Measurements from ENCODE around the gene MAN1C1. TPM values are rescaled to one million over a fixed set of nuclear protein-coding genes. Genes with fewer than 3 reads are reported as not detected.
A peak's percentile ranks its signal among the peaks of the same experiment; 100 is the strongest.

The MAN1C1 gene
- total RNA-seq, 2 experiments from 2014 or later: 4.6 to 4.8 TPM

DNA sequence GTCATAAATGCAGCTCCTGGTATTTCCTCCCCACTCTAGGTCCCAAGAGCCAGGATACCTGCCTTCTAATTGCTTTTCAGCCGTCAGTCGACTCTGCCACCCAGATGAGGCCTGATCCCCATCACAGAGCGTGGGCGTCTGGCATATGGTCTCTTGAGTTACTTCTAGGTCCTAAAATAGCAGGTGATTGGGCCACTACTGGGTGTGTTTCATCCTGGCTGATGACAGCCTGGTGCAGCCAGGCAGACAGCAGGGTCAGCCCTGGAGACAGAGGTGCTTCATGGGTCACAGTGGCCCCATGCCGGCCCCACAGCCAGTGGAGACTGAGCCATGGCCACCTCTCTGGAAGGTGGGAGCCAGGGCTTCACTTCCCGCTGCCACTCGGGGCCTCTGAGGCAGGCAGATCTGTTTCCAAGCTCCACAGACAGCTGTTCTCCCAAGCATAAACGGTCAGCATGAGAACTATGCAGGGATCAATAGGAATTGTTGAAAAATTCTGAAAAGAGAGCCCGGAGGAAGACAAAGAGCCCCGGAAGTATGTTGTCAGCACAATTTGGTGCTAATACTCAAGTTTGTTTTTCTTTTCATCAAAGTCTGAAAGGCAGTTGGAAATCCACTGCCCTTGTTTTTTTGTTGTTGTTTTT, 83.0 kb downstream of the MAN1C1 start:
- intact Hi-C loops (cut with micrococcal nuclease): loop anchor here (5.0 kb wide), 3 partner anchors 73 to 98 kb away; partner anchors contain the start of gene MAN1C1
- no peaks in the 10 kb centered on the region for H3K9me3 Mint-ChIP-seq
- H3K27me3 Mint-ChIP-seq: no peaks in the 10 kb centered on the region
- CTCF ChIA-PET: interaction anchor here (1.1 kb wide), 1 partner anchor 91 kb away, joined by 3 read pairs; no protein-coding TSS in a partner anchor
- peaks cover 46% of the 10 kb centered on the region for H3K4me1 Mint-ChIP-seq (ENCODE audit: low read depth)
- POLR2A ChIA-PET: no interaction called here
- DNase-seq: no peak
- H3K4me3 Mint-ChIP-seq: no peak overlapping the region
- H3K36me3 Mint-ChIP-seq: peaks cover 2% of the 10 kb centered on the region
- no peak overlapping the region for H3K27ac Mint-ChIP-seq

- intact Hi-C loops (cut with micrococcal nuclease): no loop called here
- Mint-ChIP-seq H3K27ac (no peak overlapping the region), H3K4me1 (ENCODE audit: low read depth) (peaks cover 47% of the 10 kb centered on the region), H3K9me3 (no peaks in the 10 kb centered on the region), H3K4me3 (no peak overlapping the region), H3K27me3 (no peaks in the 10 kb centered on the region), H3K36me3 (peaks cover 2% of the 10 kb centered on the region)
- ChIA-PET CTCF (no interaction called here), POLR2A (no interaction called here)
- no peak for DNase-seq
Observed at GRCh38 chr1:25700144-25700523, 83.5 kb downstream of the MAN1C1 start.

DNA sequence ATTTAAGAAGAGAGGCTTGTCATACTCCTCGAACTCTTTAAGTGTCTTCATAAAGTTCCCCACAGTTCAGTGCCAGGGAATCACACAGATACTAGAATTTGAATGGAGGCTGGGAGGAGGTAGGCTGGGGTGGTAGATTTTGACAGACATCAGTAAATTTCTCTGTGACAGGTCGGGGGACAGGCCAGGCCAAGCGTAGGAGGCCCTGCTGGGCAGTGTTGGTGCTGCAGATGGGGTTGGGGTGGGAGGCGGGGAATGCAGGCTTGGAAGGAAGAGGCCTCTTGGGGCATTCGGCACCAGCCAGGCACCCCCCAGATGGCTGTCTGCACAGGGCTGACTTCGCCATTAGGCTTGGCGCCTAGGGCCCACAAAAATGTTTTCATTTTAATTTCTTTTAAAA, 84.0 kb downstream of the MAN1C1 start:
- DNase-seq: no peak
- Mint-ChIP-seq H3K4me1 (ENCODE audit: low read depth) (peaks cover 43% of the 10 kb centered on the region), H3K27ac (no peak overlapping the region), H3K4me3 (no peak overlapping the region), H3K27me3 (no peaks in the 10 kb centered on the region), H3K9me3 (no peaks in the 10 kb centered on the region), H3K36me3 (peaks cover 2% of the 10 kb centered on the region)
- POLR2A ChIA-PET: no interaction called here
- intact Hi-C loops (cut with micrococcal nuclease): no loop called here
- CTCF ChIA-PET: no interaction called here

DNA sequence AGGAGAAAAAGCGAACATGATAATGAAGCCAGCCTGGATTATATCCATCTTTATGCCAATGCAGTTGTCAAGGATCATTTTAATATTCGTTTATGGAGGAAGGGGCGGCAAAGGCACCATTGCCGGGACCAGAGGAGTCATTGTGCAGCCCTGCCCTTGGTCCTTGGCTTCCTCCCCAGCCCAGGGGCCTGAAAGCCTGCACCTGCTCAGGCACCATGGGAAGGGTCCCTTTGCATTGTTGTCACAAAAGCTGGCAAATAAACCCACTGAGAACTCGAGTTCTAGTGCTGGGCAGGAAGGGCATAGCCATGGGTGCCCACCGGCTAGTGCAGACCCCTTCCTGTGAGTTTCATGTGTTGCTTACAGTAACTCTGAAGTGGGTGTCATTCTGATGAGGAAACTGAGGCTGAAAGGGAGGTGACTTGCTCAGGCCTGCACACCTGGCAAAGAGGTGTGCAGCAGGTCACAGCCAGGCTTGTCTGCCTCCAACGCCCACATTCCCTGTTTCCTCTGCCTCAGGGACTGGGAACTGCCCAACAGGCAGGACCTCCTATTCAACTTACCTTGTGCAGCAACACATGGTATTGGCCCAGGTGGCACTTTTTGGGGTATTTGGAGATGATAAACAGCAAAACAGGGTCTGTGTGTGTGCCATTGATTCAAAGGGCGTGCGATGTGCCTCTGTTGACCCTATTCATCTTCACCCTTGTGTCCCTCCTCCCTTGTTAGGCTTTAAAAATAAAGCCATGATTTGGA, 84.6 kb downstream of the MAN1C1 start:
- Mint-ChIP-seq H3K9me3 (no peaks in the 10 kb centered on the region), H3K4me1 (ENCODE audit: low read depth) (peaks cover 37% of the 10 kb centered on the region), H3K27ac (no peak overlapping the region), H3K27me3 (no peaks in the 10 kb centered on the region), H3K36me3 (peaks cover 2% of the 10 kb centered on the region), H3K4me3 (no peak overlapping the region)
- CTCF ChIA-PET: no interaction called here
- DNase-seq: no peak
- POLR2A ChIA-PET: no interaction called here
- intact Hi-C loops (cut with micrococcal nuclease): no loop called here

- no peak overlapping the region for H3K4me3 Mint-ChIP-seq
- ChIA-PET POLR2A (no interaction called here), CTCF (no interaction called here)
- intact Hi-C loops (cut with micrococcal nuclease): no loop called here
- H3K9me3 Mint-ChIP-seq: no peaks in the 10 kb centered on the region
- H3K4me1 Mint-ChIP-seq (ENCODE audit: low read depth): peaks cover 32% of the 10 kb centered on the region
- H3K36me3 Mint-ChIP-seq: peaks cover 2% of the 10 kb centered on the region
- no peak overlapping the region for H3K27ac Mint-ChIP-seq
- DNase-seq: no peak
- H3K27me3 Mint-ChIP-seq: no peaks in the 10 kb centered on the region
Observed at GRCh38 chr1:25702101-25702775, 85.6 kb downstream of the MAN1C1 start.

GRCh38 chr1:25703041-25703440, 86.5 kb downstream of the MAN1C1 start:
- Mint-ChIP-seq H3K36me3 (peaks cover 2% of the 10 kb centered on the region), H3K4me1 (ENCODE audit: low read depth) (peaks cover 31% of the 10 kb centered on the region), H3K27ac (no peak overlapping the region), H3K4me3 (no peak overlapping the region), H3K9me3 (no peaks in the 10 kb centered on the region), H3K27me3 (no peaks in the 10 kb centered on the region)
- POLR2A ChIA-PET: no interaction called here
- intact Hi-C loops (cut with micrococcal nuclease): no loop called here
- CTCF ChIA-PET: interaction anchor here (1.0 kb wide), 1 partner anchor 10 kb away, joined by 3 read pairs; no protein-coding TSS in a partner anchor
- no peak for DNase-seq

DNA sequence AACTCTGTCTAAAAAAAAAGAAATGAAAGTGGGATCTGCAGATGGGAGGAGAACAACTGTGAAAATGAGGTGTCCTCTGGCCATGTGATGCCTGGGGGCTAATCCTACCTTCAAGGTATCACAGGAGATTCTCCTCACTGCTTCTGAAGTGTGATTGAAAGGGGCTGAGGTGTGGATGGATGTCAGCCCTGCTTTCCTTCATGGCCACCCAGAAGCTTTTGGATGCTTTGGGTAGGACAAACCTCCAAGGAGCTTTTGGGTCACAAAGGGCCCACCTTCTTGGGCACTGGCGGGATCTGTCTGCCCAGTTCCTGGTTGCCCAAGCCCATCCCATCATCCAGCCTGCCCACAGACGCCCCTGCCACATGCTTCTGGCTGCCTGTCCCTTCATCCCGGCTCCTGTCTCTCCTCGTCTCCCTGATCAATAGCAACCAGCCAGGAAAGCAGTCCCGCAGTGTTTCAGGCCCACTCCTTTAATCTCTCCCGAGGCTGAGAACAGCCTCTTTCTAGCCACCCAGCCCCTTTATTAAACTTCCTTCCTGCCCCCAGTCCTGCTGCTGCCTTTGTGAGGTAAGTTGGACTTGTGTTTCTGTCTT, 87.2 kb downstream of the MAN1C1 start:
- H3K36me3 Mint-ChIP-seq: peaks cover 2% of the 10 kb centered on the region
- intact Hi-C loops (cut with micrococcal nuclease): no loop called here
- peaks cover 27% of the 10 kb centered on the region for H3K4me1 Mint-ChIP-seq (ENCODE audit: low read depth)
- POLR2A ChIA-PET: no interaction called here
- no peak overlapping the region for H3K4me3 Mint-ChIP-seq
- CTCF ChIA-PET: interaction anchor here (1.0 to 1.6 kb wide), 2 partner anchors 11 to 131 kb away, joined by 3 to 5 read pairs; no protein-coding TSS in a partner anchor
- peak overlapping the region; percentile 10 for H3K27ac Mint-ChIP-seq
- no peak for DNase-seq
- H3K9me3 Mint-ChIP-seq: no peaks in the 10 kb centered on the region
- H3K27me3 Mint-ChIP-seq: no peaks in the 10 kb centered on the region

GRCh38 chr1:25704267-25704691, 87.7 kb downstream of the MAN1C1 start:
- H3K9me3 Mint-ChIP-seq: no peaks in the 10 kb centered on the region
- POLR2A ChIA-PET: no interaction called here
- no peaks in the 10 kb centered on the region for H3K27me3 Mint-ChIP-seq
- peak; percentile 50 for DNase-seq
- CTCF ChIA-PET: interaction anchor here (1.6 kb wide), 1 partner anchor 132 kb away, joined by 5 read pairs; no protein-coding TSS in a partner anchor
- intact Hi-C loops (cut with micrococcal nuclease): no loop called here
- H3K4me1 Mint-ChIP-seq (ENCODE audit: low read depth): peaks cover 30% of the 10 kb centered on the region
- no peak overlapping the region for H3K4me3 Mint-ChIP-seq
- peaks cover 2% of the 10 kb centered on the region for H3K36me3 Mint-ChIP-seq
- peak overlapping the region; percentile 10 for H3K27ac Mint-ChIP-seq

GRCh38 chr1:25705699-25706098, 89.1 kb downstream of the MAN1C1 start:
- no peak overlapping the region for H3K27ac Mint-ChIP-seq
- POLR2A ChIA-PET: no interaction called here
- H3K36me3 Mint-ChIP-seq: peaks cover 2% of the 10 kb centered on the region
- CTCF ChIA-PET: interaction anchor here (0.9 kb wide), 1 partner anchor 20 kb away, joined by 3 read pairs; no protein-coding TSS in a partner anchor
- H3K4me1 Mint-ChIP-seq (ENCODE audit: low read depth): peaks cover 36% of the 10 kb centered on the region
- intact Hi-C loops (cut with micrococcal nuclease): no loop called here
- H3K4me3 Mint-ChIP-seq: no peak overlapping the region
- no peaks in the 10 kb centered on the region for H3K27me3 Mint-ChIP-seq
- no peak for DNase-seq
- no peaks in the 10 kb centered on the region for H3K9me3 Mint-ChIP-seq

- ChIA-PET CTCF (interaction anchor here (0.9 kb wide), 1 partner anchor 19 kb away, joined by 3 read pairs; no protein-coding TSS in a partner anchor), POLR2A (no interaction called here)
- H3K4me1 Mint-ChIP-seq (ENCODE audit: low read depth): peaks cover 43% of the 10 kb centered on the region
- H3K36me3 Mint-ChIP-seq: peaks cover 2% of the 10 kb centered on the region
- H3K4me3 Mint-ChIP-seq: no peak overlapping the region
- no peaks in the 10 kb centered on the region for H3K9me3 Mint-ChIP-seq
- H3K27me3 Mint-ChIP-seq: no peaks in the 10 kb centered on the region
- intact Hi-C loops (cut with micrococcal nuclease): no loop called here
- DNase-seq: no peak
- H3K27ac Mint-ChIP-seq: no peak overlapping the region
Observed at GRCh38 chr1:25706146-25707089, 89.8 kb downstream of the MAN1C1 start.

GRCh38 chr1:25707280-25708016, 90.9 kb downstream of the MAN1C1 start:
- H3K36me3 Mint-ChIP-seq: peaks cover 2% of the 10 kb centered on the region
- intact Hi-C loops (cut with micrococcal nuclease): no loop called here
- H3K27ac Mint-ChIP-seq: no peak overlapping the region
- peaks cover 53% of the 10 kb centered on the region for H3K4me1 Mint-ChIP-seq (ENCODE audit: low read depth)
- H3K27me3 Mint-ChIP-seq: no peaks in the 10 kb centered on the region
- ChIA-PET CTCF (no interaction called here), POLR2A (no interaction called here)
- H3K4me3 Mint-ChIP-seq: peak overlapping the region; percentile 23
- no peak for DNase-seq
- no peaks in the 10 kb centered on the region for H3K9me3 Mint-ChIP-seq

Data from activated CD4-positive, alpha-beta memory T cell treated with anti-CD3 and anti-CD28 coated beads for 36 hours (primary cell).